ENCODE results near the gene PDP2.

Gene PDP2

DNA sequence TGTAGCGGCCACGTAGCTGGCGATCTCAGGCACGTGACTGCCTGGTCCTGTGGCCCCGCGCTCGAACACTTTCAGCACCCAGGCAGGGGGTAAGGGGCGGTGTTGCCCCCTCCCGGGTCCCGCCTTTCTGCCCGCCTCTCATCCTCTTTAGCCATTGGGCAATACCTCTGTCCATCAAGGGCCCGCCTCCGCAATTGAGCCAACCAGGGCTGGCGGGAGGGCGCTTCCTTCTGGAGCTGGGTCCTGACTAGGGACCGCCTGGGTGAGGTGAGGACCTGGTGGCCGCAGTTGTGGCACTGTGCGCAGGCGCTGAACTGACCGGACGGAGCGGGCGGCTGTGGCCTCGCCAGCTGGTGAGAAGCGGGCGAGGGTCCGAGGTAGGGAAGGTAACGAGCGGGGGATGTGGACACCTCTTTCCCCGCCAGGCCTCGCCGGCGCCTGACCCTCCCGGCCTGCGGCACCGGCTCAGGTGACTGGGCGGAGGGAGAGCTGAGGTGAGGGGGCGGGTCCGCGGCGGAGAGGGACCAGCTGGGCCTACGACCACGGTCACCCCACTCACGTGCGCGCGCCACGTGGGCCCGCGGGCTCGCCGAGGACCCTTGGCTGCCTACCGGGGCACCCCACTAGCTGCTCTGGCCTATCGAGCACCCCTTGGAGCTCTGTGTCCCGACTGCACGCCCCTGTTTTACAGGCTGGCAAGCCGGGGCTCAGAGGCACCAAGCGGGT, at the start of gene PDP2:
TSS of gene PDP2 (plus strand) at position 228 of the 726 bp plus-strand sequence. CDS start 3,770 bp downstream, outside the sequence.
- peak; percentile 89 for DNase-seq

DNA sequence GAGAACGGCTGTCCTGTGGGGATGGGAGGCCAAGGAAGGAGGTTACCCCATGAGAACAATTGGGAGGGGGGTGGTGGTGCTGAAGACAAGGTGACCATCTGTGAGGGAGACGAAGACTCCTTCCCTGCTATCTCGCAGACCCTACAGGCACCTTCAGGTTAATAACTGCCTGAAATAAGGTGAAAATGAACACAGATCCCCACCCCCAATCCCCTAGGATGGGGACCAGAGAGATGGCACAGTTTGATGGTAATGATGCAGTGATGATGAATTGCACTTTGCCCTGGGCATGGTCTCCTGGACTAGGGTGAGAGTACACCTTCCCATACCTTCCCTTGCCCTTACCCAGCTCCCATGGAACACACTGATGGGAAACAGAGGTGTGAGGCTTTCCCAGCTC, 48.1 kb upstream of the PDP2 start:
- no peak for DNase-seq

- no peak for DNase-seq
These were observed 47.5 kb upstream of the PDP2 start for GRCh38 chr16:66832661-66833305.

GRCh38 chr16:66834746-66835145, 45.6 kb upstream of the PDP2 start:
- DNase-seq: no peak

DNA sequence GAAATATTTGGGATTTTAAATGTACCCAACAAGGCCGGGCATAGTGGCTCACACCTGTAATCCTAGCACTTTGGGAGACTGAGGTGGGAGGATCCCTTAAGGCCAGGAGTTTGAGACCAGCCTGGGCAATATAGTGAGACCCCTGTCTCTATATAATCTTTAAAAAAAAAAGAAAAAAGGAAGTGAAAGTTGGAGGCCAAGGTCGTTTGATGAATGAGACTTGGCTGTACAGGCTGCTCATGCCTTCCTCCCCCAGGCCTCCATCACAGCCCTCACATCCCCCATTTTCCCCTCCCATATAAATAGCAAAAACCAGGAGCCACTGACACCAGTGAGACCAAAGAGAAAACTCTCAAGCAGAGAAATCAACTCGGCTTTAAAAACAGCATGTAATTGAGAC, 39.4 kb upstream of the PDP2 start:
- no peak for DNase-seq

- DNase-seq: no peak
These were observed 38.9 kb upstream of the PDP2 start for GRCh38 chr16:66841366-66841765.

DNA sequence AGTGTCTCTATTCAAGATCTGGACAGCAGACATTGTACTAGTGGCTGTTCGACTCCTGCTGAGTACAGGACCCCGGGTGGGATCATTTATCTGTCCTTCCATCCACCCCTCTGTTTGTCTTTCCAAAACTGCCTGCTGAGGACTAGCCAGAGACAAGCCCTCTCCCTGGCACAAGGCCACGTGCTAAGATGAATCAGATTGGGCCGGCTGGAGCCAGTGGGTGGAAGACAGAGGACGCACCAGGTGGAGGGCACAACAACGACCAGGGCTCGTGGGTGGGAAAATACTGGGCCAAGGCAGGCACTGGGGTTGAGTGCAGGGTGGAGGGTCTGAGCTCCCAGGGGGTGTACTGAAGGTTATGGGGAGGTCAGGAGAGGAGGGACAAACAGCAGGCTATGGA, 37.5 kb upstream of the PDP2 start:
- no peak for DNase-seq

DNA sequence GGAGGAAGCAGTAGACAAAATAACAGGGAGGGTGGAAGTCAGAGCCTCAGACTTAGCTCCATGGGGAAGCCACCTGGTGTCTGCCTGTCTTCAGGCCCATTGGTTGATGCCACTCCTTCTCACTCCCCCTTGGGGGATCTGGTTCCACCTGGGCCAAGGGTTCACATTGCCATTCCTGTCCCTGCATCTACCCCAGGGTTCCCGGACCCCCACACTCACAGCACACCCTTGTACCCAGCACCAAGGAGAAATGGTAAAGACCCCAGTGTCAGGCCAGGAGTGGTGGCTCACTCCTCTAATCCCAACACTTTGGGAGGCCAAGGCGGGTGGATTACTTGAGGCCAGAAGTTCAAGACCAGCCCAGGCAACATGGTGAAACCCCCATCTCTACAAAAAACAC, 37.1 kb upstream of the PDP2 start:
- no peak for DNase-seq

DNA sequence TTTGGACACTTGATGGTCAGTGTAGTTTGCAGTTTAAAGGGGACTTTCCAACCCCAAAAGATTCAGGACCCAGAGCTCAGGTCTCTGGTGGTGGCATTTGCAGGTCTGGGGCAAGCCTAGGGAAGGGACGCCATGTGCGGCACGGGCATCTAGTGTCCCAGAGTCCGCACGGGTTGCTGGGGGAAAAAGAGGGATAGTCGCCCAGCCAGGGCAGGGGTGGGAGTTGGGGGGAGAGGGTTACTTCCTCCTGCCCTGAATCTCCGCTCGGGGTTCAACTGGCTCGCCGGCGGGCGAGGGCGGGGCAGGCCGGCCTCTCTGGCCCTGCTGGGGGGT, 36.3 kb upstream of the PDP2 start:
- no peak for DNase-seq

DNA sequence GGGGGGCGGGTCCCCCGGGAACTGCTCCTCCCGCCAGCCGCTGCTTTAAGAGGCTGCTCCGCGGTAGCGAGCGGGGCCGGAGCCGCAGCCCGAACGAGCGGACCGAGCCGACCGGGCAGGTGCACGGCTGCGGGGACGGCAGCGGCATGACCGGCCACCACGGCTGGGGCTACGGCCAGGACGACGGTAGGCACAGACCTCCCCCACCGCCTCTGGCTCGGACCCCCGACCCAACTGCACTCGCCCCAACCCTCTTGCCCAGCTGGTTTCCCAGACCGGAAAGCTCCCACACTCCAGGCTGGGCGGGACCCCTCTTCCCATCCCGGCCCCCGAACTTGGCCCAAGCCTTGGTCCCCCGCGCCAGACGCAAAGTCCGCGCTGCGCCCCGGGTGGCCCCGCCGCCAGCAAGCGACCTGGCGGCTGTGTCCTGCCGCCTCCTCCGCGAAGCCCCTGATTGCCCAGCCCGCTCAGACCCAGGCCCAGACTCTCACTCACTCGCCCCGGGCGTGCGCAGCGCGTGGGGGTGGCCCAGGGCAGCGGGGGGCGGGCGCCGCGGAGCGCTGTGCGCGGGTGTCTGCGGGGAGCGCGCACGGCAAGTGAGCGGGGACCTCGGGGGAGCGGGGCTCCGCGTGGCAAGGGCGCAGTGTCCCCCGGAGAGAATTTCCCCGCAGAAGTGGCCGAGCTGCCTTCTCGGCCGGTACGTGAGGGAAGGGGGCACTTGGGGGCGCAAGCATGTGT, 35.8 kb upstream of the PDP2 start, which contains the start of gene CA7:
TSS of gene CA7 (plus strand) at position 73 of the 738 bp plus-strand sequence. CDS start at position 147, 74 bp downstream.
- DNase-seq: no peak

DNA sequence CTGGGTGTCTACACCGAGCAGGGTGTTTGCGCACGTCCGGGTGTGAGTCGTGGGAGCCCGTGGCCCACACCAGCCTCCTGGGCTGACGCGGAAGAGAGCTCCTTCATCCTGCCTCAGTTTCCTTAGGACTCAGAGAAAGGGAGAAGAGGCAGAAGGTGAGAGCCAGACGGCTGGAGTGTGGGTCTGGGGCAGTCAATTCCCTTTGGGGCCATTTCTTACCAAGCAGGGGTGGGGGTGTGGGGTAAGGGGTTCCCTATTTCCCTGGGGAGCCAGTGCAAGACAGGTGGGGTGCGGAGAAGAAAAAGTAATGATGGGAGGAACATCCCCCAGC, 35.3 kb upstream of the PDP2 start:
- no peak for DNase-seq

DNA sequence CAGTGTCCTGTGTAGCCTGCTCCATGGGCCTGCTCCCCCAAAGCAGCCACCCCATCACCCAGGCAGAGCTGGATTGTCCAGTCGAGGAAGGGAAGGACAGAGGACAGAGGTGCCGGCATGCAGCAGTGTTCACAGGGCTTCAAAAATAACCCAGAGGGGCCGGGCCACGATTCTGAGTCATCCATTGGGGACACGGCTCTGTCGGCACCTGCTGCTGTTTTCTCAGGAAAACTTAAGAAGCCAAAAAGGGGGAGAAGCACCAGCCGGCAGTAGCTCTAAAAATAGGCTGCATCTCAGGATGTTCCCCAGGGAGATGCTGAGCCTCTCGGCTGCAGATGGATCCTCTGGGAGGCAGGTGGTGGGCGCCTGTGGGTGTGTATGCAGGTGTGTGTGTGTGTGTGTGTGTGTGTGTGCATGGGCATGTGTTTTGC, 34.5 kb upstream of the PDP2 start:
- peak; percentile 78 for DNase-seq

- DNase-seq: no peak
These were observed 34.0 kb upstream of the PDP2 start for GRCh38 chr16:66846266-66846665.

DNA sequence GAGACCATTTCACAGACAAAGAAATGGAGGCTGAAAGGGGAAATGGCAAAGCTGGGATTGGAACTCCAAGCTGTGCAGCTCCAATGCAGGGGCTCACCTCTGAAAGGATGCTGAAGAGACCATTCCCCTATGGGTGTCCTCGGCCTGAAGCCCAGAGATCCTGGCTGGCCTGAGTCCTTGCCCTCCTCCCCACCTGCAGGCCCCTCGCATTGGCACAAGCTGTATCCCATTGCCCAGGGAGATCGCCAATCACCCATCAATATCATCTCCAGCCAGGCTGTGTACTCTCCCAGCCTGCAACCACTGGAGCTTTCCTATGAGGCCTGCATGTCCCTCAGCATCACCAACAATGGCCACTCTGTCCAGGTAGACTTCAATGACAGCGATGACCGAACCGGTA, 33.5 kb upstream of the PDP2 start:
- DNase-seq: no peak

DNA sequence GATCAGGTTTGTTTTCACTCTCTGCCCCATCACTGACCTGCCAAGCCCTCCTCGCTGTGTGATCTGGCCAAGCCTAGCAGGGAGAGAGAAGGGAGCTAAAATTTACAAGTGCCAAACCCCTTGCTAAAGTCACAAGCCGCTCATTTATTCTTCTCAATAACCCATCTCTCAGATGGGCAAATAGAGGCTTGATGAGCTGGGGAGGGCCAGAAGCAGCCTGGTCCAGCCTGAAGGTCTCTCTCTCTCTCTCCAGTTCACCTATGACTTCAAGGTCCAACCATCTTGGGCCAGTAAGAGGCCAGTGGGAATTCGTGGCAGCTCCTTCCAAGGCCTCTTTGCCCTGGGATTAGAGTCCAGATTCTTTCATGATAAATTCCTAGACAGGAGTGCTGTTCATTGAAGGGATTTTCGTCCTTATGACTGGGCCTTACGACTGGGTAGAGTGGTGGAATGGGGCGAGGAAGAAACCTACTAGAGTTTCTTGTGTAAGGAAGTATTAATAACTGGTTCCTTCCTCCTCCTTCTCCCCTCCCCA, 32.7 kb upstream of the PDP2 start:
- no peak for DNase-seq

DNA sequence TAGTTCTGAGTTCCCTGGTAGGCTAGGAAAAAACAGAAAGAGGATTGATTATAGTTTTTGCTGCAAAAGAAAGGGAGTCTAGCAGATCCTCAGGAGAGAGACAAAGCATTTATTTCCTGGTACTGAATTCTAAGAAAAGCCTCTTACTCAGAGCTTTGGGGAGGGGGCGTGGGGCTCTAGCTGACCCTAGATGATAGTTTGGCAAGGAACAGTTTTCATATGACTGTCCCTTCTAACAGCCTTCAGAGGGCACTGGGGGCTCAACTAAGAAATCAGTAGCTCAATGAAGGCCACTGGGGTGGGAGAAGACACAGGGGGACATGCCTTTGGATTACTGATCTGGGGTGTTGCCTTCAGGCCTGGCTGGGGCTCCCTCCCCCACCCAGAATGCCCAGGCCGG, 32.1 kb upstream of the PDP2 start:
- DNase-seq: no peak

DNA sequence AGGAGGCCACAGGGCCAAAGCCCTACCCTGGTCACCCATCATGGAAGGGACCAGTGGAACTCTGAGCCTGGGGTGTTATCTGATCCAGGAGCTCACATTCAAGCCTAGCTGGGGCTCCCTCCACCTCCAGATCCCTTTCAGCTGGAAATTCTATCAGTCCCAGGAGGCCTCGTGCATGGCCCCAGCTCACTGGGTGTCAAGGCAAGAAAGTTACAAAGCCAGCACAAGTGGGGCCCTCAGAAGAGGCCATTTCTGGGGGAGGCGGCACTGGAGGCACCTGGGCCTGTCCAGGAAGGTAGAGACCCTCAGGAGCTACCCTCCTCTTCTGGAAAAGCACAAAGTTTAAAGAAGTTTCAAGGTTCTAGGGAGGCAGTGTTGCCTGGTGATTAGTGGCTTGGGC, 31.3 kb upstream of the PDP2 start:
- no peak for DNase-seq

DNA sequence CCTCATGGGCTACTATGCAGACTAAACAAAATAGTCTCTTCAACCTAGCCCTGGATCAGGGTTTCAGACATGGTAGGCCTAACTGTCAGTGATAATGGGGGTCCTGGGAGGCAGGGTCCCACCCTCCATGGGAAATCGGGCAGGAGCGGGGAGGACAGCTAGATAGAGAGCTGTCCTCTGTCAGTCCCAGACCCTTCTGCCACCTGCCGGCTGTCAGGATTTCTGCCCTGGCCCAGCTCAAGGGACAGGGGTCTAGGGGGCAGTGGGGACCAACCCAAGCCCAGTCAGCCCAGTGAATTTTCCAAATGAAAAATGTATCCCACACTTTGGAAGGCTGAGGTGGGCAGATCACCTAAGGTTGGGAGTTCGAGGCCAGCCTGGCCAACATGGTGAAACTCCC, 30.8 kb upstream of the PDP2 start:
- DNase-seq: no peak

GRCh38 chr16:66850115-66850815, 30.1 kb upstream of the PDP2 start:
- DNase-seq: no peak

GRCh38 chr16:66851166-66851964, 28.9 kb upstream of the PDP2 start:
- no peak for DNase-seq

GRCh38 chr16:66853261-66854139, 26.8 kb upstream of the PDP2 start:
- DNase-seq: no peak
